ENCODE data around the gene MAP4K2. TPM values are rescaled to one million over a fixed set of nuclear protein-coding genes. Genes with fewer than 3 reads are reported as not detected.
A peak's percentile ranks its signal among the peaks of the same experiment; 100 is the strongest.

Gene MAP4K2
- total RNA-seq, 1 donor from 2014 or later: 34.0 TPM

DNA sequence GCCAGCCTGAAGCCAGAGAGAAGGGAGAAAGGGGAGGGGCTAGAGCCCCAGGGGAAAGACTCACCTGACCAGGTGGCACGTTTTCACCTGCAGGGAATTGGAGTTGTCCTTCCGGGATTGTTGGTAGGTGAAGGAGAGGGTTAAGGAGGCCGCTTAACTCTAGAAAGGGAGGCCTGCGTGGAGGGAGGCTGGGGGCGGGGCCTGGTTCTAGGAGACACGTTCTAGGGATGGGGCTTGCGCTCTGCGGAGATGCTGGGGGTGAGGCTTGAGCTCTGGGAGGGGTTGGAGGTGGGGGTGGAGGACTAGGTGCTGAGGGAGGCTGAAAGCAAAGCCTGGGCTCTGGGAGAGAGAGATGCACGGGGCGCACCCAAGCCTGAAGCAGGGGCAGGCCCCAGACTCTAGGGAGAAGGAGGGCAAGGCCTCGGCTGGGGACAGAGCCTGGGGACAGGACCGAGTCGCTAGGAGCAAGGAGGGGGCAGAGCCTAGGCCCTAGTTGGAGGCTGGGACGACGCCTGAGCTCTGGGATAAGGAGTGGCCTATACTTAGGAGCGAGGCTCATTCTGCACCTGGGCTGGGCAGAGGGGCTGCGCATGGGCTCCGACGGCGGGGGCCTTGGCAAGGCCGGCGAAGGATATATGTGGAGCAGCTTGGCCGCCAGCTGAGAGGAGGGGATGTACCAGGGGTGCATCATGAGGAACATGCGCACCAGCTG, 61.5 kb downstream of the MAP4K2 start:
- TF ChIP-seq, protein P1, sequence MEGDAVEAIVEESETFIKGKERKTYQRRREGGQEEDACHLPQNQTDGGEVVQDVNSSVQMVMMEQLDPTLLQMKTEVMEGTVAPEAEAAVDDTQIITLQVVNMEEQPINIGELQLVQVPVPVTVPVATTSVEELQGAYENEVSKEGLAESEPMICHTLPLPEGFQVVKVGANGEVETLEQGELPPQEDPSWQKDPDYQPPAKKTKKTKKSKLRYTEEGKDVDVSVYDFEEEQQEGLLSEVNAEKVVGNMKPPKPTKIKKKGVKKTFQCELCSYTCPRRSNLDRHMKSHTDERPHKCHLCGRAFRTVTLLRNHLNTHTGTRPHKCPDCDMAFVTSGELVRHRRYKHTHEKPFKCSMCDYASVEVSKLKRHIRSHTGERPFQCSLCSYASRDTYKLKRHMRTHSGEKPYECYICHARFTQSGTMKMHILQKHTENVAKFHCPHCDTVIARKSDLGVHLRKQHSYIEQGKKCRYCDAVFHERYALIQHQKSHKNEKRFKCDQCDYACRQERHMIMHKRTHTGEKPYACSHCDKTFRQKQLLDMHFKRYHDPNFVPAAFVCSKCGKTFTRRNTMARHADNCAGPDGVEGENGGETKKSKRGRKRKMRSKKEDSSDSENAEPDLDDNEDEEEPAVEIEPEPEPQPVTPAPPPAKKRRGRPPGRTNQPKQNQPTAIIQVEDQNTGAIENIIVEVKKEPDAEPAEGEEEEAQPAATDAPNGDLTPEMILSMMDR (IDR thresholded peaks at IDR 0.05): no peak
- Histone ChIP-seq H3K4me3 (no peak overlapping the region), H3K27me3 (no peaks in the 10 kb centered on the region), H3K27ac (peak overlapping the region in 1 of 2 donors; percentile 91), H3K9me3 (no peaks in the 10 kb centered on the region), H3K36me3 (peaks cover 8 to 16% of the 10 kb centered on the region in 2 donors), H3K4me1 (peaks cover 4 to 11% of the 10 kb centered on the region in 2 donors)
- DNase-seq (ENCODE audit: low spot score in 2 of 2): no peak
- intact Hi-C loops (cut with DNase I): loop anchor here (2.0 kb wide), 1 partner anchor 61 kb away; the partner anchor contains the start of gene MAP4K2

- Histone ChIP-seq H3K36me3 (peaks cover 24 to 31% of the 10 kb centered on the region in 2 donors), H3K4me1 (peaks cover 4 to 11% of the 10 kb centered on the region in 2 donors), H3K27ac (no peak overlapping the region), H3K27me3 (no peaks in the 10 kb centered on the region), H3K4me3 (no peak overlapping the region), H3K9me3 (no peaks in the 10 kb centered on the region)
- intact Hi-C loops (cut with DNase I): no loop called here
- TF ChIP-seq, protein P1 (IDR thresholded peaks at IDR 0.05): no peak
- DNase-seq (ENCODE audit: low spot score in 2 of 2): no peak
These were observed 63.1 kb downstream of the MAP4K2 start for GRCh38 chr11:64739871-64740270.

GRCh38 chr11:64736654-64737053, 66.4 kb downstream of the MAP4K2 start:
- intact Hi-C loops (cut with DNase I): no loop called here
- Histone ChIP-seq H3K9me3 (no peaks in the 10 kb centered on the region), H3K27ac (no peak overlapping the region), H3K36me3 (peaks cover 41 to 50% of the 10 kb centered on the region in 2 donors), H3K27me3 (no peaks in the 10 kb centered on the region), H3K4me1 (no peaks in the 10 kb centered on the region), H3K4me3 (no peak overlapping the region)
- TF ChIP-seq, protein P1 (IDR thresholded peaks at IDR 0.05): no peak
- DNase-seq (ENCODE audit: low spot score in 2 of 2): no peak

- Histone ChIP-seq H3K36me3 (peaks cover 41 to 58% of the 10 kb centered on the region in 2 donors), H3K9me3 (no peaks in the 10 kb centered on the region), H3K27me3 (no peaks in the 10 kb centered on the region), H3K4me1 (no peaks in the 10 kb centered on the region), H3K4me3 (no peak overlapping the region), H3K27ac (no peak overlapping the region)
- intact Hi-C loops (cut with DNase I): no loop called here
- TF ChIP-seq, protein P1 (IDR thresholded peaks at IDR 0.05): no peak
- DNase-seq (ENCODE audit: low spot score in 2 of 2): no peak
These were observed 67.2 kb downstream of the MAP4K2 start for GRCh38 chr11:64735725-64736259.

Other genes starting within 250 kb of the MAP4K2 start
- gene SLC22A11, start 247.3 kb downstream of the MAP4K2 start, total RNA-seq: not detected
- gene SLC22A12, start 212.0 kb downstream of the MAP4K2 start, total RNA-seq: not detected
- gene NRXN2, start 80.0 kb downstream of the MAP4K2 start, total RNA-seq: 26.0 TPM
- gene RASGRP2, start 59.1 kb downstream of the MAP4K2 start, total RNA-seq: 44.2 TPM
- 13.9 TPM for gene PYGM, start 43.2 kb downstream of the MAP4K2 start, total RNA-seq
- gene SF1, start 24.7 kb downstream of the MAP4K2 start, total RNA-seq: 332 TPM
- 36.6 TPM for gene MEN1, start 7.3 kb upstream of the MAP4K2 start, total RNA-seq
- not detected for gene CDC42BPG, start 41.4 kb upstream of the MAP4K2 start, total RNA-seq
- gene EHD1, start 75.4 kb upstream of the MAP4K2 start, total RNA-seq: 216 TPM
- 39.5 TPM for gene ATG2A, start 114.0 kb upstream of the MAP4K2 start, total RNA-seq
- gene PPP2R5B, start 121.5 kb upstream of the MAP4K2 start, total RNA-seq: 115 TPM
- not detected for gene GPHA2, start 132.7 kb upstream of the MAP4K2 start, total RNA-seq
- not detected for gene MAJIN, start 168.9 kb upstream of the MAP4K2 start, total RNA-seq
- gene BATF2, start 193.8 kb upstream of the MAP4K2 start, total RNA-seq: 0.21 TPM
- gene ARL2, start 210.9 kb upstream of the MAP4K2 start, total RNA-seq: 187 TPM
- 25.1 TPM for gene SNX15, start 224.2 kb upstream of the MAP4K2 start, total RNA-seq
- gene SAC3D1, start 238.0 kb upstream of the MAP4K2 start, total RNA-seq: 19.6 TPM

All from ascending aorta (tissue), 2 donors.